ENCODE results near the gene HHAT. TPM values are rescaled to one million over a fixed set of nuclear protein-coding genes. Genes with fewer than 3 reads are reported as not detected.

HHAT gene
- total and polyA plus RNA-seq, 2 of the 4 experiments (the other 2 are of a cell fraction) = 1.7 to 2.5 TPM

- Histone ChIP-seq H3K23ac (ENCODE audit: low read depth, low read length) (no peak overlapping the region), H4K20me1 (ENCODE audit: insufficient read depth, low read length) (no peaks in the 10 kb centered on the region), H3K9ac (ENCODE audit: low read depth, low read length) (no peak overlapping the region), H3K36me3 (ENCODE audit: control insufficient read depth, insufficient read depth, low read length) (no peaks in the 10 kb centered on the region), H3K9me3 (ENCODE audit: control insufficient read depth, insufficient read depth, low read length) (no peaks in the 10 kb centered on the region), H3K79me1 (ENCODE audit: low read depth in 1 of 2, low read length in 2 of 2) (no peaks in the 10 kb centered on the region), H3K18ac (ENCODE audit: low read depth, low read length) (no peak overlapping the region), H4K5ac (ENCODE audit: low read depth, low read length) (no peak overlapping the region), H2AK9ac (replicated peaks; ENCODE audit: low read depth, low read length, poor library complexity) (no peak overlapping the region), H3K4me3 (ENCODE audit: insufficient read depth, low read depth, low read length) (no peak overlapping the region), H3K4me1 (ENCODE audit: control insufficient read depth, insufficient read depth, low read length) (no peaks in the 10 kb centered on the region), H3K27ac (ENCODE audit: insufficient read depth, low read length) (no peak overlapping the region), H2BK20ac (ENCODE audit: low read depth, low read length) (no peak overlapping the region), H2BK15ac (ENCODE audit: low read depth, low read length) (no peak overlapping the region), H3K27me3 (ENCODE audit: control insufficient read depth, insufficient read depth, low read length) (no peaks in the 10 kb centered on the region), H4K8ac (ENCODE audit: low read depth in 2 of 2, low read length in 2 of 2) (no peak overlapping the region), H2AFZ (replicated peaks; ENCODE audit: low read length, poor library complexity) (no peak overlapping the region), H3K4ac (ENCODE audit: low read depth, low read length) (no peak overlapping the region), H2BK5ac (ENCODE audit: low read depth, low read length, poor library complexity, severe bottlenecking) (no peak overlapping the region), H3K14ac (replicated peaks; ENCODE audit: low read depth, low read length) (no peak overlapping the region), H3K56ac (ENCODE audit: extremely low read depth, insufficient read depth, low read length) (no peak overlapping the region), H3K9me1 (ENCODE audit: insufficient read depth, low read length) (no peaks in the 10 kb centered on the region), H4K91ac (ENCODE audit: insufficient read depth, low read depth, low read length) (no peak overlapping the region), H2BK120ac (ENCODE audit: low read depth, low read length) (no peak overlapping the region), H2AK5ac (ENCODE audit: low read depth, low read length) (no peak overlapping the region), H3K4me2 (ENCODE audit: low read depth, low read length) (no peak overlapping the region)
- ChIA-PET POLR2A (ENCODE audit: unreplicated experiment) (no interaction called here), CTCF (interaction anchor here (0.5 kb wide), 1 partner anchor 15 kb away, joined by 3 read pairs; no protein-coding TSS in a partner anchor)
- no TSS peak for BruUV-seq (replicated peaks)
- dilution Hi-C loops (cut with HindIII; ENCODE audit: low sequenced_read_pairs, unreplicated experiment) = no loop called here
- 67% methylated on average over 3 of the region's 3 CpGs; no CpG with 5 or more reads in 1 of the 2 experiments for WGBS, 2 experiments (ENCODE audit: extremely low coverage in 2 of 2, insufficient read length in 1 of 2)
- intact Hi-C loops (cut with micrococcal nuclease) = no loop called here
- TF ChIP-seq BHLHE40 (IDR thresholded peaks at IDR 0.05; ENCODE audit: low read depth, low read length) = no peak
- no peak for TF ChIP-seq RCOR1 (IDR thresholded peaks at IDR 0.05; ENCODE audit: insufficient replicate concordance, low read length)
- no peak for TF ChIP-seq USF2 (IDR thresholded peaks at IDR 0.05; ENCODE audit: low read depth, low read length)
- no peak for TF ChIP-seq MAZ (IDR thresholded peaks at IDR 0.05; ENCODE audit: borderline replicate concordance, low read depth, low read length)
- TF ChIP-seq FOS (IDR thresholded peaks at IDR 0.05; ENCODE audit: low read depth, low read length) = no peak
- TF ChIP-seq CHD1 (IDR thresholded peaks at IDR 0.05; ENCODE audit: low read depth, low read length) = no peak
- TF ChIP-seq POLR2A (IDR thresholded peaks at IDR 0.05; ENCODE audit: low read depth, low read length) = no peak
- no peak for TF ChIP-seq RAD21 (IDR thresholded peaks at IDR 0.05; ENCODE audit: low read length)
- no peak for TF ChIP-seq NFE2L2 (IDR thresholded peaks at IDR 0.05; ENCODE audit: low read depth, low read length)
- TF ChIP-seq MAFK (IDR thresholded peaks at IDR 0.05; ENCODE audit: low read depth, low read length) = no peak
- TF ChIP-seq CTCF (conservative IDR thresholded peaks at IDR 0.05; ENCODE audit: low read depth, low read length) = no peak
- no peak for TF ChIP-seq CEBPB (IDR thresholded peaks at IDR 0.05; ENCODE audit: low read depth, low read length)
- no peak for TF ChIP-seq RFX5 (IDR thresholded peaks at IDR 0.05; ENCODE audit: low read depth, low read length)
- TF ChIP-seq MXI1 (IDR thresholded peaks at IDR 0.05; ENCODE audit: borderline replicate concordance, low read depth, low read length) = no peak
- TF ChIP-seq ELK1 (IDR thresholded peaks at IDR 0.05; ENCODE audit: borderline replicate concordance, low read depth, low read length) = no peak
- no peak for TF ChIP-seq SMC3 (IDR thresholded peaks at IDR 0.05; ENCODE audit: low read depth, low read length)
- DNase-seq (no peak), ATAC-seq (ENCODE audit: low read depth) (no peak)
- in situ Hi-C loops (cut with MboI; ENCODE audit: low sequenced_read_pairs) = no loop called here
These were observed 136.4 kb downstream of the HHAT start for GRCh38 chr1:210465150-210465549.
